Measurements from ENCODE around the gene DNASE1L1.

- TF ChIP-seq, protein P1, sequence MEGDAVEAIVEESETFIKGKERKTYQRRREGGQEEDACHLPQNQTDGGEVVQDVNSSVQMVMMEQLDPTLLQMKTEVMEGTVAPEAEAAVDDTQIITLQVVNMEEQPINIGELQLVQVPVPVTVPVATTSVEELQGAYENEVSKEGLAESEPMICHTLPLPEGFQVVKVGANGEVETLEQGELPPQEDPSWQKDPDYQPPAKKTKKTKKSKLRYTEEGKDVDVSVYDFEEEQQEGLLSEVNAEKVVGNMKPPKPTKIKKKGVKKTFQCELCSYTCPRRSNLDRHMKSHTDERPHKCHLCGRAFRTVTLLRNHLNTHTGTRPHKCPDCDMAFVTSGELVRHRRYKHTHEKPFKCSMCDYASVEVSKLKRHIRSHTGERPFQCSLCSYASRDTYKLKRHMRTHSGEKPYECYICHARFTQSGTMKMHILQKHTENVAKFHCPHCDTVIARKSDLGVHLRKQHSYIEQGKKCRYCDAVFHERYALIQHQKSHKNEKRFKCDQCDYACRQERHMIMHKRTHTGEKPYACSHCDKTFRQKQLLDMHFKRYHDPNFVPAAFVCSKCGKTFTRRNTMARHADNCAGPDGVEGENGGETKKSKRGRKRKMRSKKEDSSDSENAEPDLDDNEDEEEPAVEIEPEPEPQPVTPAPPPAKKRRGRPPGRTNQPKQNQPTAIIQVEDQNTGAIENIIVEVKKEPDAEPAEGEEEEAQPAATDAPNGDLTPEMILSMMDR (IDR thresholded peaks at IDR 0.05), result no peak
- TF ChIP-seq POLR2AphosphoS5 (IDR thresholded peaks at IDR 0.05), result no peak
Measured at GRCh38 chrX:154441984-154442707, 33.1 kb upstream of the DNASE1L1 start.

Measured in stomach (tissue), 4 donors.